Fibroblast of the conjunctiva (primary cell): Measurements from ENCODE around the gene ATP13A3.
A peak's percentile ranks its signal among the peaks of the same experiment; 100 is the strongest.

ENCODE experiments used
- DNase-seq: peaks from one replicate; pipeline ENCODE4 v3.0.0-alpha.2; 2010; ENCODE audit warnings: low read depth

ATP13A3 gene

DNA sequence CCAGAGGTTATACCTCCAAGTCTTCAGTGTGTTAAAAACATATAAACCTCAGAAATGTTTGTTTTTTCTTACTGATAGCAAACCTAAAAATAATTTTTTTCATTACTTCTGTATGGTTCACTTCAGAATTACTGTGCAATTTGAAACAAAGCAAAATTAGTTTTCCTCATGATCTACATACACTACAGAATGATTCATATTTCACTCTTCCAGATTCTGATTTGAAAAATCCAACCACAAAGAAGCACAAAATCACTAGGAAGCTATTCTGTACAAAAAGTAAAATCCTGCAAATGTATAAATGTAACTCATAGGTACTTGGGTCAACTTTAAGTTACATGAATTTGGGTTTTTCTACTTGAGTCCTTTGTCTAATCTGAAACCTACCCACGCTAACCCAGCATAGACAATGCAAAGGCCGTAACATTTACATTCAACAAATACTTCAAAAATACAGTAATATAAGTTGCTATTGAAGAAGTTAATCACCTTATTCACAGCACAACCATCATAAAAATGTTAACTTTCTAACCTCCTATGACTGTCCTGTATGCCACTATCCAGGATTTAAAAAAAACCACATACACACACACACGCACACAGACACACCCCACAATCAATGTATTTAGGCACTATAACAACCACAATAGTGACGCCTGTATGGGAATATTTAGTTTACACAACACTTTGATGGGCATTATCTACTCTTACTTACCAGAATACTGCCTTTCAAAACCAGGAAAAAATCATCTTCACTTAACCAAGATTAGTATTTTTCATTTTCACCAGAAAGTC lies 11.5 kb downstream of the ATP13A3 start:
- no peak for DNase-seq

GRCh38 chr3:194474675-194475074 lies 12.1 kb downstream of the ATP13A3 start:
- no peak for DNase-seq

GRCh38 chr3:194472290-194472920 lies 14.4 kb downstream of the ATP13A3 start:
- peak; percentile 74 for DNase-seq

DNA sequence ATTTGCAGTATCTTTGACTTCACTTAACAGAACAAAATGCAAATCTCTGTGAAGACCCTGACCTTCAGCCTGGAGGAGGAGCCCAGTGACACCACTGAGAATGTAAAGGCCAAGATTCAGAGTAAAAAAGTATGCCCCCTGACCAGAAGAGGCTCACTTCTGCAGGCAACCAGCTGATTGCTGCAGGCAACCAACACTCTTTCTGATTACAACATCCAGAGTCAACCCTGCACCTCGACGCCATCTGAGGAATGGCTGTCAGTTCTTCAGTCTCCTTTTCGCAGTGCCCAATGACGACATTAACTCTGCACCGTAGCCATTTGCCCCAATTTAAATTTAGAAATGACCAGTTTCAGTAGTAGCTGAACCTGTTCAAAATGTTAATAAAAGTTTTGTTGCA lies 14.9 kb downstream of the ATP13A3 start:
- DNase-seq = no peak

DNA sequence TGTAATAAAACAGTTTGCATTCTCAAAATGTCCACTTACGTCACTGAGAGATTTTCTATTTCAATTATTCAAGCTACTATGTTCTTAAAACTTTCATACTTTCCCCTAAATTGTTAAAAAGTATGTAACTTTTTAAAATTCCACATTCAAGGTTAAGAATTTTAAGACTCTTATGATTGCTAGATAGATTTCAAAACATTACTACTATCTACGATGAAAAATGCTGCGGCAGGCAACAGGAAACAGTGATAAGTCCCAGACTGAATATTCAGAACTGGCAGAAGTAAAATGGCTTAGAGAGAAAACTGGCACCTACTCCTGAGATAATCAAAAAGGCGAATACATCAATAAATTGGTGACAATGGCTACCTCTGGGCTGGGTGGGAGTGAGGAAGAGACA lies 16.2 kb downstream of the ATP13A3 start:
- DNase-seq = no peak

DNA sequence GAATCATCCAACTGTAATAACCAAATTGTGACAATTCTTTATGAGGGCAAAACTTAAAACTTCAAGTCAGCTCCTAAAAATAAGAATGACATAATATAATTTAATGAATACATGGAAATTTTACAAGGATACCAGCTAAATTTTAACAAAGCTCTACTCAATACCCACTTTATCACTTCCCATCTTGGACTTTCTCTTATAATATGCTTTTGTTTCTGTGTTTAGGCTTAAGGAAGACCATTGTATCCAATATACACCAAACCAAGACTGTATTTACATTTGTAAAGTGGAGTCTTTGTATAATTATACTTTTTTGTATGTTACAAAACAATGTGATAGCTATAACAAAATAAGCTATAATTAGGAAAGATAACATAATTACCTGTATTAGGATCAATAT lies 16.8 kb downstream of the ATP13A3 start:
- DNase-seq = no peak

DNA sequence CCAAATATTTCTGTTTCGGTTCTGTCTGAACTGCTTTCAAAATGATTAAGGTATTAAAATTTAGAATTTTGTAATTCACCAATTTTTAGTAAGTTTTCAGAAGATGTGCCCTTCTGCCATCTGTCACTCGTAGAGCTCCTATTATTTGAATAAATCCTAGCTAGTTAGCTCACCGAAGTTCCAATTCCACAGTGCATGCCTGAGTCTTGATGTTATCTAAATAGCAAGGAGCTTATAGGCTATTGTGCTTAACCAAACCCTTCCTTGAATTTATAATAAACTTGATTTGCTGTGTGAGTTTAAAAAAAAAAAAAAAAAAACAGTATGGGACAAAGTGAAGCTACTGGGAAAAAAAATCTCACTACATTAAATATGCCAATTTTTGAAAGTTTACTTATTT lies 18.7 kb downstream of the ATP13A3 start:
- DNase-seq = no peak

DNA sequence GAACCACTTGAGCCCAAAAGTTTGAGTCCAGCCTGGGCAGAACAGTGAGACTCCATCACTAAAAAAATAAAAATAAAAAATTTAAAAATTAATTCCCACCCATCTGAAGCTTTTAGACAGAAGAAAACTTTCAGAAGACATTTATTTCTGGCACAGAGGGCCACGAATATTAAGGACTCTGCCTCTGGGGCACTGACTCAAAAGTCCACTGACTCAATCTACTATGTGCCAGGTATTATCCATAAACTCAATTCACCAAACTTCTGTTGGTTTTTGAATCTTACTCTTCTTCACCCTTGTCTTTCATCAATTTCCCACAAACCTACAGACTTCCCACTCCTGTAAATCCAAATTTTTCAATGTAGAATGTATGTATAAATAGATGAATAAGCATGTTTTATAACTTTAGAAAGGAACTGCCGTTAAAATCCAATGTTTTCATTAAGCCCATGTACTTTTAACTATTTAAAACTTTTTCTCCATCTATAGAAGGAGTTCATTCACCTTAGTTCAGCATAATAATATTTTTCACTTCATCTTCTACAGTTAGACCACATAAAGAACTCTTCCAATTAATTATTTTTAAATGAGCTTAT lies 19.9 kb downstream of the ATP13A3 start:
- no peak for DNase-seq

- DNase-seq = no peak
These were observed 20.8 kb downstream of the ATP13A3 start for GRCh38 chr3:194465920-194466570.

- no peak for DNase-seq
These were observed 21.6 kb downstream of the ATP13A3 start for GRCh38 chr3:194465246-194465645.

GRCh38 chr3:194464692-194465091 lies 22.1 kb downstream of the ATP13A3 start:
- no peak for DNase-seq

- DNase-seq = no peak
These were observed 23.9 kb downstream of the ATP13A3 start for GRCh38 chr3:194462936-194463335.

DNA sequence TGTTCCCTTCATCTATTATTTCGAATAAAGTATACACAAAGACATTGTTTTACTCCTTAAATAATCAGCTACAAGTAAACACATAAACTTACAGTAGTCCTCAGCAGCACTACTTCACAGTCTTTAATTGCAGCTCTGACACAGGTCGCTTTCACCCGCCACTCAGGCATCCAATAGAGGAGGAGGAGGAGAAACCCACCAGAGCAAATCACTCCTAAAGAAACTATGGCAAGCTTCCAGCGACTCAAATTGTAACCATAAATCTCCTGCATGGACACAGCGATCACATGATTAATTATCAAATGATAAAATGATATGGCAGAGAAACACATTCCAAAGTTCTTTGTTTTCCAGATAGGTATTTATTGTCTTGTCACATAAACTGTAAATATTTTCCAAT lies 26.2 kb downstream of the ATP13A3 start:
- DNase-seq = no peak

GRCh38 chr3:194458131-194458530 lies 28.7 kb downstream of the ATP13A3 start:
- no peak for DNase-seq

DNA sequence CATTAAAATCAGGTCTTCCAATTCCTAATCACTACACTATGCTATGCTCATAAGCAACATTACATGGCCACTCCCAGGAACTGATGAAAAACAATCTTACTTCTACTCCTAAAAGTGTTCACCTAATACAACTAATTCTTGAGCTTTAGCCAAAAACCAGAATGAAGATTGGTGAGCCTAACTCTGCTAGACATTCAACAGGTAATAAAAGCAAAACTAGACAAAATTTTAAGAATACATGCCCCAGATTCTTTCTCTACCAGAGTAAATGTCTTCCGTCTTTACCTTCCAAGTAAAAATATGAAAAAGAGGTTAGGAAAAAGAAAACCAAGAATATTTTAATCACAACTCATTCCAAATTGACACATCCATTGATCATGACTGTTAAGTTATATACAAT lies 31.3 kb downstream of the ATP13A3 start:
- no peak for DNase-seq

- DNase-seq = no peak
These were observed 36.5 kb downstream of the ATP13A3 start for GRCh38 chr3:194450341-194450740.

DNA sequence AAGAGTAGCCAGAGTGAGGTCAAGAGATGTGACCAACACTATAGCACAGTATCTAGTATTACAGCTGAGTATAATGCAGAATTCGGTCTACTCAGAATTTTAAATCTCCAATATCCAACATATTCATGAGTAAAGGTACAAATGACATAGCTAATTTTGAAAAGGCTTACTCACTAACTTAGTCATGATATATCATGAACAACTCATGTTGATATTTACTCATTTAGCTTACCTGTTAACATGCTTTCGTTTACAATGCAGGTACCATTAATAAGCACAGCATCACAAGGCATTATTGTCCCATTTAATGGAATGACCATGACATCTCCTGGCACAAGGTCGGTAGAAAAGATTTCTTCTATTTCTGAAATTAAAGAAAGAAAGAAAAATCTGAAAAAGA lies 36.9 kb downstream of the ATP13A3 start:
- DNase-seq = no peak

DNA sequence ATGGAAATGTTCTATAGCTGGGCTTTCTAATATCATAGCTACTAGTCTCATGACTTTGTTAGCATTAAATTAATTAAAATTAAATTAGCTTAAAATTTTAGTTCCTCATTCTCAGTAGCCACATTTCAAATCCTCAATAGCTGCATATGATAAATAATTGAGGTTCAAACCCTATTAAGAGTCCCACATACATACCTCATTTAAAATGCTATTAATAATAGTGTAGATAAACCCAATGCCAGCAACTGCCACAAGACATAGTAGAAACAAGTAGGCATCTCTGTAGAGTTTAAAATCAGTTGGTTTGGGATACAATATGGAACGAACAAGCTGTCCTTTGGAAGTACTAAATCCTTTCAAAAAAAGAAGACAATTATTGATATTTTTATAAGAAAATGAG lies 39.1 kb downstream of the ATP13A3 start:
- no peak for DNase-seq

GRCh38 chr3:194447161-194447560 lies 39.6 kb downstream of the ATP13A3 start:
- DNase-seq = no peak

- DNase-seq = no peak
These were observed 40.0 kb downstream of the ATP13A3 start for GRCh38 chr3:194446754-194447153.

- DNase-seq = no peak
These were observed 40.6 kb downstream of the ATP13A3 start for GRCh38 chr3:194446172-194446571.

DNA sequence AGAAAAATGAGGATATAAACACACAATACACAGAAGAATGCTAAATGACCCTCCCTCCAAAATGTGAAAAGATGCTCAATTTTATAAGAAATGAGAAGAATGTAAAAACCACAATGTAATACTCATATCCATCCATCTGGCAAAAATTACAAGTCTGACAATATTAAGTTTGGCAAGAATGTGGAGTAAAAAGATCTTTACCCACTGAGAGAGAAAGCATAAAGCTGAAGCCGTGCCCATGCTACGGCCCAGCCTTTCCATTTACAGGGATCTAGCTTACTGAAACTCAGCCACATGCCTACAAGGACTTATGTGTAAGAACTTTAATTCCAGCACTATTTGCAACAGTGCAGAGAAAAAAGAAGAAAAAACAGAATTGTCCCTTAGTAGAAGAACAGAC lies 42.9 kb downstream of the ATP13A3 start:
- DNase-seq = peak; percentile 22

- DNase-seq = no peak
These were observed 46.0 kb downstream of the ATP13A3 start for GRCh38 chr3:194440756-194441155.
